RCC 7860 (cell line): ENCODE data around the gene MTRF1L.

Source experiments
- DNase-seq: peaks from one replicate; pipeline ENCODE4 v3.0.0-alpha.2; 2015; ENCODE audit warnings: low spot score
- FAIRE-seq: peaks from 2 replicates; lab custom pipeline; 2012; peaks lifted over from hg19 to GRCh38; lab: Jason Lieb, UNC

Gene MTRF1L, protein sequence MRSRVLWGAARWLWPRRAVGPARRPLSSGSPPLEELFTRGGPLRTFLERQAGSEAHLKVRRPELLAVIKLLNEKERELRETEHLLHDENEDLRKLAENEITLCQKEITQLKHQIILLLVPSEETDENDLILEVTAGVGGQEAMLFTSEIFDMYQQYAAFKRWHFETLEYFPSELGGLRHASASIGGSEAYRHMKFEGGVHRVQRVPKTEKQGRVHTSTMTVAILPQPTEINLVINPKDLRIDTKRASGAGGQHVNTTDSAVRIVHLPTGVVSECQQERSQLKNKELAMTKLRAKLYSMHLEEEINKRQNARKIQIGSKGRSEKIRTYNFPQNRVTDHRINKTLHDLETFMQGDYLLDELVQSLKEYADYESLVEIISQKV

DNA sequence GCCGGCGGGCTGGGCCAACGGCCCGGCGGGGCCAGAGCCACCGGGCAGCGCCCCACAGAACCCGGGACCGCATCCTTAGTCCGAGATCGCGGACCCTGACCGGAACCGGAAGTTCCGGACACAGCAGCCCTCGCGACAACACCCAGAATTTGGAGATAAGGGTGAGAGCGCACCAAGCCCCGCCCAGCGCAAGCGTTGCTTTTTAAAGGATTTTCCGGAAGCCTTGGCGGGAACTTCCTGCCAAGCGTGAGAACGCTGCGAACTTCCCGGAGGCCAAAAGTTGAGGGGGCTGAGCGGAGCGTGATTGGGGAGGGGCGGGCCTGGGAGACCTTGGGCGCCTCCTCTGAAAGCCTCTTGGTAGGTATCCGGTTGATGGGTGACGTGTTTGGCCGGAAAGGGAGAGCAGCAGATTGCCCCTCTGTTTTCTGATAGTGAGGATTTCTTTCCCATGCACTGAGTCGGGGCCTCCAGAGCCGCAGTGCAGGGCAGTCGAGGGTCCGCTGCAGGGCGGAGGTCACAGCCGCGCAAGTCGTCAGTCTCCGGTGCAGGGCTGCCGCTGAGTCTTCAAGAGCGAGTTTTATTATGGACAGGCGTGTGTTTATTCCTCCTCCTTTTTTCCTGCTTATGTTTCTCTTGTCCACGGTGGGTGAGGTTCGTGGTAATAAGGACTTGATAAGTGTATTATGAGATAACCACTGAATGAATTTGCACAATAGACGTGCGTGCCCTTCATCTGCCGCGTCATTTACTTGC, at the start of gene MTRF1L:
Gene MTRF1L, minus strand, starts transcription at position 97 of the 753 bp plus-strand sequence. Its CDS starts 24 bp downstream, at position 73.
- peak; percentile 88 for DNase-seq
- FAIRE-seq = peak; percentile 88

DNA sequence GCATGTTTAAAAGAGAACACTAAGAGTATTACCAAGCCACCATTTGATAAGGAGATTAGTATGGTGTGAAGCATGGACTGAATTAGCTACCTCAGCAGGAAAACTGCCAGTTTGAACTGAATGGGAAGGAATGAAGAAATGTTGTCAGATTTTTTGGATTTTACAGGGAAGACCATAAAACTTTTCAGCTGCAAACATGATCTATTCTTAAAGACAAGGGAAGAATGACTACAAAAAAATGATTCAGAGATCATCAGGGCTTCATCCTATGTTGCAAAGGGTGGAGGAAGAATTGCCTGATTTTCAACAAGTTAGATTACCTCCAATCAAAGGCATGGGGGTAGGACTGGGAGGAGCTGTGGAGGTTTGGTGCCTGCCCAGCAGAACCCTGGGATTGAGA, 49.3 kb upstream of the MTRF1L start:
- FAIRE-seq (no peak), DNase-seq (no peak)

DNA sequence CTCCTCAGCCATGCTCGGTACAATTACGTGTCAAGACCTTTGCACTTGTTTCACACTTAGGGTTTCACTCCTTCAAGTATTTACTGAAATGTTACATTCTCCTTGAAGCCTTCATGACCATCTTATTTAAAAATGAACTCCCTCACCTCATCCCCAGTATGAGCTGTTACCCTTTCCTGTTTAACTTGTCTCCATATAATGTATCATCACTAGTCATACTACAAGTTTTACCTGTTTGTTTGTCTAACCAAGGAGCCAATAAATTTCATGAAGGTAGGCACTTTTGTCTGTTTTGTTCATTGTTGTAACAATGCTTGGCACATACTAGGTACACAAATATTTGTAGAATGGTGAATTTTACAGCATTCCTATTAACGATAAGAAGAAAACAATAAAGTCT, 46.1 kb upstream of the MTRF1L start:
- no peak for FAIRE-seq
- DNase-seq = no peak

DNA sequence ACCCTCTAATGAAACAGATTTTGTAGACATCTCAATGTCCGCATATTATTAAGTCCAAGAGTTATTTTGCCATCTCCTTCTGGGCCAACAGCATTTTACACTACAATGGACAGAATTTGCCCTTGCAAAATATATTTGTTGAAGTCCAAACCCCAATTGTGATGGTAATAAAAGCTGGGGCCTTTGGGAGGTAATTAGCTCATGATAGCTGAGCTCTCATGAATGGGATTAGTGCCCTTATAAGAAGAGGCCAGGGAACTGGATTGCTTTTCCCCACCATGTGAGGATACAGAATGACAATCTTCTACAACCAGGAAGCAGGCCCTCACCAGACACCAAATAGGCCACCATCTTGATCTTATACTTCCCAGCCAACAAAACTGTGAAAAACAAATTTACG, 44.9 kb upstream of the MTRF1L start:
- no peak for FAIRE-seq
- no peak for DNase-seq

DNA sequence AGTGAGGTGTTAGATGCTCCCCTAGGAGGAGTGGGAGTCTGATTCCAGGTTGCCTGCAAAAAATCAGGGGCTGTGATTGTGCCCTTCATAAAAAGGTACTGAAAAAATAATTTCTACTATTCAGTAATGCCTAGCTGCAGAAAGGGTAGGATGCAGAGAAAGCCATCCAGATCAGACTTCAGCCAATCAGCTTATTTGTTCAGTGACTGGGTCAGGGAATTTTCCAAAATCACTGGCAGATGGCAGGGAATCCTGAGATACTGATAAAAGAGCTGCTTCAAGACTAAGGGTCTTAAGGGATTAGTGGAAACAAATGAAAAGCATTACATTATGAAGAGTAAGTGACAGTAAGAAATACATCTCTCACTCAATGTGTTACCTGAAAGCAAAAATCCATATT, 42.8 kb upstream of the MTRF1L start:
- no peak for FAIRE-seq
- no peak for DNase-seq

DNA sequence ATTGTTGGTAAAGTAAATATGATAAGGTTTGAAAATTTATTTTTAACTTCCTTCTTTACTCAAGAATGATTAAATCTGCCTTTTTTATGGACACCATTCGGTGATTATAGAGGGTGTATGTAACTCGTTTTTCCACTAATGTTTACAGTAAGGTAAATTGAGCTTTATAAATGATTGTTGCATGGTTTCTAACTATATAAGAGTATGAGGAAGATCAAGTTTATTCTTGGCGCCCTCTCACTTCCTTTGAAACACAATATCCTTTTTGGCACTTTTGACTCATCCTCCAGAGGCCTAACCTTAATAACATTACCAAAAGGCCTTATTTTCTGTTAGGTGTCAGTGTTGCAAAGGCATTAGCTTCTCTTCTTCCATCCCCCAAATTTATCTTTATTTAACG, 41.8 kb upstream of the MTRF1L start:
- DNase-seq (no peak), FAIRE-seq (no peak)

DNA sequence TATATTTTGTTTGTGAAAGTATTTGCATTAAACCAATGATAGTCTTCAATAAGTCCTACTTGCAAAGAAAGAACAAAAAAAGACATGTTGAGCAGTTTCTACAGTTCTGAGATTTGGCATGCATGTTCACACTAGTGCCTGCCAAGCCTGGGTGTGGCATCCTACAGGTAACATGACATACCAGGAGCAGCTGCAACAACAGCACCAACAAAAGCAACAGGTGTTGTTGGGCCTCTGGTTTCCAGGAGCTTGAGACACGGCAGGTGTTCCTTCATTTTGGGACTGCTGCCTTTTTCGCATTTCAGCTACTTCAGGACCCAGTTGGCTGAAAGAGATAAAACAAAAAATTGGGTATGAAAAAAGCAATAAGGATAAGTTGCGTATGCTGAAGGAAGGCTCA, 41.2 kb upstream of the MTRF1L start:
- FAIRE-seq (no peak), DNase-seq (no peak)

DNA sequence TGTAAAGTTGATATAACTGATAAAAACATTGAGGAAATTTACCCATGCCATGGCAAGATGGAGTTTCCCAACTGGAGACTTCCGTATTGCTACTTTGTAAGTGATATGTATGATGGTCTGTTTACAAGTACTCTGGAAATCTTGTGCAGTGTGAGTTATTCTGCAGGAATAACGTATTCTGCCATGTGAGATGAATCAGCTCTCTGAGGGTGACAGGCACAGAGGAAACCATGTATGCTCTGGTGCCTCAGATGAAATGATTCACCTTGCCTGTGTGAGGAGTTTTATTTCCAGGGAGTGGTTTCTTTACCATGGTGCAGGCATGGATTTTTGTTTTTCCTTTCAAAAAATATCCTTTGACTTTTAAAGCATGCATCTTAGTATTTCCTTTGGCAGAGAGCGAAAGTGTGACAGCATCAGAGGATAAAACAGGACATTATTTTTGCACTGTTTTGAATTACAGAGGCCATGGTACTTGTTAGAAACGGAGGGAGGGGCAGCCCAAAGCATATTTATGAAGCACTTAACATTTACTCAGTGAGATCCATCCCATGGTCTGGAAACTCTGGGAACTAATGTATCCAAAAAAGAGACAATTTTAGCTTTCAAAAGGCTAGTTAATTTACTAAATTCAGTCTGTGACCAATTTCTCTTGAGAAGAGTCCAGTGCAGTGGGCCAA, 36.0 kb upstream of the MTRF1L start:
- peak; percentile 77 for FAIRE-seq
- peak; percentile 57 for DNase-seq

DNA sequence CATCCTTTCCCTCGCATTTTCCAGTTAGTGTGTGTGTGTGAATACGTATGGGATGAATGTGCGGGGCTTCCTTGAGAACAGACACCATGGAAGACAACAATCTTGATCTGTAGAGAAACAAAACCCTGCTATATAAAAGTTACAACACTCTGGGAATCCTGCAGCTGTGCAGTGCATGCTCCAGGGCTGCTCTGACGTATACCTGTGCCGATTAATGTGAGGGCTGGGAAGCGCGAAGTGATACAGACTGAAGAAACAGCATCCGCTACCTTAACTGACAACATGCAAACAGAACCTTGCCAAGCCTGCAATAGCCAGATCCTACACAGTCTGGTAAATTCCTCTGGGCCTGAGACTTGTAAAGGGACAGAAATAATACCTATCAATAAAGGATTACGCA, 31.6 kb upstream of the MTRF1L start:
- DNase-seq = no peak
- no peak for FAIRE-seq

DNA sequence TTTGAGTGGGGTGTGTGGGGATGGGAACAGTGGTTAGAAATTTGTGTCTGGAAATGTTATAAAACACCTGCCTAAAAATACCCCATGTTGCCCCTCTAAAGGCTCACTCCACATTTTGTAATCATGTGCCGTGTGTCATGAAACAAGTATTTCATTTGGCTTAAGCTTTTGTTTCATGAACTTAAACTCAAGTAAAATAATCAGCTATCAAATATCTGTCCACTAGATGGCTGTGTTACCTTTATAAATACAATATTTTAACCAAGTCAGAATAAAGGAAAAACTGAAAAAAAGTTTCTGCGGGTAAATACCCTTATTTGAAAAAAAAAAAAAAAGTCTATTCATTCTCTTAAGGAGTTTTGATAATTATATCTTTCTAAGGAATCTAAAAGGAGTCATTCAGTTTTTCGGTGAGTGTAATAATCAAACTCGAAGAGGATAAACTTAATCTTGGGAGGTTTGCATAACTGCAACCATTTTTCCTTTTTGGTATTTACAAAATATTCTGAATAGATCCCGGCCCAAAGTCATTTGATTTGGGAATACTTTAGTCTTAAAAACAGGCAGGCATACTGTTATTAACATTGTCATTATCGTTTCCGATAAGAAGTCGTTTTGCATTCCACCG, 29.9 kb upstream of the MTRF1L start:
- FAIRE-seq (peak; percentile 77), DNase-seq (peak; percentile 6)

DNA sequence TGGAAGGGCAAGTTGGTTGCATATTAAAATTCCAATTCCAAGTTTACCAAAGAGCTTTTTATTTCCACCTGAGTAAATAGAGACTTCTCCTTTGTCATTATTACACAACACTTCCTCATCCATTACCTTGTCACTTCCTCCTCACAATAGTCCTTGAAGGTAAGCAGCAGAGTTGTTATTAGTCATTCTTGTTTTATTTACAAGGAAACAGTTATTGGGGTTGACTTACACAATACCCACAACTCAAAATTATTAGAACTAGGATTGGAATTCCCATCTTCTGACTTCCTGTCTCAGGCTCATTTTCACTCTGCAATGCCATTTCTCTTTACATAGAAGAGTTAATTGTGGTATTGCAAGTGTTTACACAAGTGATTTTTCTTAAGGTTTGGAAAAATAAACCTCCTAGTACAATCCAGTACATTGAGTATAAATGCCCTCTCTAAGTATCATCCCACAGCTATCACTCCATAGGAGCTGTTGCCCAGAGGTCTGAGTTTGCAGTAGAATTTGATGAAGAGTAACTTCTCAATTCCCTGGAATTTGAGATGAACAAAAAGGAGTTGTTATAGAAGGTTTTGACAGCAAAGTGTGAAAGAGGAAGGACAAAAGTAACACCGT, 28.9 kb upstream of the MTRF1L start:
- FAIRE-seq (no peak), DNase-seq (no peak)

DNA sequence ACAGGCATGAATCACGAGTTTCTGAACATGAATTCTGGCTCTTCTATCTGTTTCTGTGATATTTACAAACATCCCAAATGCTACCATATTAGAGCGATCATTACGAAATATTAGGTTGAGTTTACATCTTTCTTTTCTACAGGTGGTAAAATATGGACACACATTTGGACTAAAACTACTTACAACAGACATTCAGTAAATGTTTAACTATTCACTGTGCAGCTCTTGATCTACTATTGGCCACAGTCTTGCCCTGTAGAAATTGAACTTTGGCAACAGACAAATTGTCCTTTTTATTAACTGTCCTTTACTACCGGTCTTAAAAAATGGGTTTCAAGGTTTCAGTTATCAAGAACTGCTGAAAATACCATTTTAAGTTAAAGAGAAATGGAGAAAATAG, 26.5 kb upstream of the MTRF1L start:
- FAIRE-seq (no peak), DNase-seq (no peak)

DNA sequence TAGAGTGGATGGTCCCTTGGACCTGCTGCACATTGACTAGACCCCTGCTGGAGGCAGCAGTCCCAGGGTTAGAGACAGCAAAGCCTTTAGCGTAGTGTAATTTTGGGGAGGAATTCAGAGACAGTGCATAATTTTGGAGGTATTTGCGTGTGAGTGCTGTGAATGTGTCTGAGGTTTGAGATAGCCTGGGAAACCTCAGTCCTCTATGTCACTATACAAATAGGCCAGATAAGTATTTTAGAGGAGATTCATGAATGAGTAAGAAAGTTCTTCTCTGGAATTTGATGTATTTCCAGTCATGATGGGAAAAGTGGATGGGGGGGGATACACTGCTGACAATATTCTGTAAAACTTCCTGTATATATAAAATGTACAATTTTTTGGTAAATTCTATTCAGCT, 25.8 kb upstream of the MTRF1L start:
- FAIRE-seq (no peak), DNase-seq (no peak)

DNA sequence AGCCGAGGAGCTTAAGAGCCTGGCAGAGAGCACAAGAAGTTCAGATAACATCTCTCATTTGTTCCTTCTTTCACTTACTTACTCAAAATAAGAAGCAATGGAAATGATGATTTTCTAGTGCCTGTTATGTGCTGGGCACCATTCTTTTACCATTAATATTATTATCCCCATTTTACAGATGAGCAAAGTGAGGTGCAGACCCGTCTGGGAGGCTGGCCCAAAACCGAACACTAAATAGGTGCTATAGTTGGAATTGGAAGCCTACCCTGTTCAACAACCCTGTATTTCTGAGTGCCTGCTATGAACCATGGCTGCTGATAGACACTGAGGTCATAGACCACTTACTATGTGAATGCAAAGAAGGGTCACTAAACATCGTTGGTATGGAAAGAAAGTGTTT, 25.0 kb upstream of the MTRF1L start:
- no peak for FAIRE-seq
- DNase-seq = no peak

DNA sequence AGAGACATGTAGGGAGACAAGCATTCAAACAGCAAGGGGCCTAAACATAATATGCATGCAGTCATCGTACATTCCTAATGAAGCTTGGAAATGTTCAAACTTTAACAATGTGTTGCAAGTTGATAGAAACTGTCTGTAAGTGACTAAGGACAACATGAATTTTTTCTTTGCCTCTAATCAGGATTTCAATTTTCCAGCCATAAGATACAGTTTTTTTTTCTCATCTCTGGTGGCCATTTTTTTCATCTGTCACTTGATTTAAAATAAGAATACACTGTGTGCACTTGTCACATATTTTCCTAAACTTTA, 22.2 kb upstream of the MTRF1L start:
- DNase-seq = no peak
- no peak for FAIRE-seq

DNA sequence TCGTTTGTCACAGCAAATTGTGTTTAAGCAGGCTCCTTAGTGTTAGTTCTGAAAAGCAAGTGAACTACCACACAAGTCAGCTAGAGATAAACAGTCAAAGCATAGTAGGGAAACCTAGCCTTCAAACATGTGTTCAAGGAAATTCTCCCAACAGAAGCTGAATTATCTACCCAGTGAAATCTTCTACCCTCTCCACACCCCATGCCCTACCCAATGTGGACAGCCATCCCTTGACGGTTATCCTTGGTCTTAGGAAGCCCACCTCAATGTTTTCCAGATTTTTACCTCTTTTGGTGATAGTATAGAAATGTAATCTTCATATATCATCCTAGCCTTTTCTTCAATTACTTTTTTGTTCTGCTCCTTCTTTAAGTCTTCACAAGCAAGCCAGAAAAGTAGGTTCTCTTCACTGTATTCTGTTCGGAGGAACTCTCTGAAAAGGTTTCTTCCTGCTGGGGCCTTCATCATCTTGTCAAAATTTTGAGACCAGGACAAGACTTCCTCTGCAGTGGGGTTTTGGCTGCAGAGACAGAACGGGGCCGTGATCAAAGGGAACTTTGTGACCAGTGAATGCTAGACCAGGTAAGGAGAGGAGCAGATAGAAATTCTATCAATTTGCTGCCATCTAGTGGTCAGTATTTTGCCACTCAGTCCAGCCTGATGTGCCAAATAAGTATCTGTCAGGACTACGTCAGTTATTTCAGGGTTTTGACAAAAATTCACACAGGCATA, 21.6 kb upstream of the MTRF1L start:
- DNase-seq = peak; percentile 26
- FAIRE-seq = peak; percentile 12

DNA sequence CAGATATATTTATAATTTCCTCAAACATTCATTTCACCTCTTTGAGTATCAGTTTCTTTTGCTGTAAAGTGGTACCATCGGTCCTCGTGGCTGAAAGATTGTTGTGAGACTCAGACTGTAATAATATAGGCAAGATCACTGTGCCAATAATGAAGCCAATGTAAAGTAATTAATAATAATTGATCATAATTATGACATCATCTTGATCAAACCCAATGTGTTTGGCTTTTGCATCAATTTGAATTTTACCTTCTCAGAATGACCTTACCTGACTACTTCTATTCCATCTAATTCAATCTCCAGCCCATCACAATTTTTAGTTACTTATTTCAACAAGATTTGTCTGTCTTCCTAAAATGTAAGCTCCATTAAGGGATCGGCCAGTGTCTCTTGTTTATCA, 15.8 kb upstream of the MTRF1L start:
- DNase-seq (no peak), FAIRE-seq (no peak)

DNA sequence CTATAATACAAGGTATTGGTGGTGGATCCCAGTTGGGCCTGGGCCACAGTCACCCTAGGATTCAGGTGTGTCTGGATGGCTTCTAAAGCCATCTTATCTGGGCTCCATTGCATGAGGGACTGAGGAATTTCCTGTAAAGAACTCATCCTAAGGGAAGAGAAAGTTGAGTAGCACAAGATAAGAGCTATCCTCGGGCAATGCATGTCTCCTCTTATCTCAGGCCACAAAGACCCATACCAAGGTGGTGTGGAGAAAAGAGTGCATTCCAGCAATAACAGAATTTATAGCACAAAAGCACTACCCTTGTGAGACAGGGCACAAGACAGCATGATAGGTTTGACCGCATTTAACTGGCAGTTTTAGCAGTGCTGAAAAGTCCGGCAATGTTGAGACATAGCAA, 14.3 kb upstream of the MTRF1L start:
- no peak for FAIRE-seq
- no peak for DNase-seq

DNA sequence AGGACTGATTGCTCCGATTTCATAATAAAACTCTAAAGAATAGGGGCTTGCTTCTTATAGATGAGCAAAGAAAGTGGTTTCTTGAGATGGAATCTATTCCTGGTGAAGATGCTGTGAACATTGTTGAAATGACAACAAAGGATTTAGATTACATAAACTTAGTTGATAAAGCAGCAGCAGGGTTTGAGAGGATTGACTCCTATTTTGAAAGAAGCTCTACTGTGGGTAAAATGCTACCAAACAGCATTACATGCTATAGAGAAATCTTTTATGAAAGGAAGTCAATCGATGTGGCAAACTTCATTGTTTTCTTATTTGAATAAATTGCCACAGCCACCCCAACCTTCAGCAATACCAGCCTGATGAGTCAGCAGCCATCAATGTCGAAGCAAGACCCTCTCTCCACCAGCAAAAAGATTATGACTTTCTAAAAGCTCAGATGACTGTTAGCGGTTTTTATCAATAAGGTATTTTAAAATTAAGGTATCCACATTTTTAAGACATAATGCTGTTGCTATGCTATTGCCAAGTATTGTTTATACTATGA, 12.7 kb upstream of the MTRF1L start:
- no peak for FAIRE-seq
- DNase-seq = no peak

DNA sequence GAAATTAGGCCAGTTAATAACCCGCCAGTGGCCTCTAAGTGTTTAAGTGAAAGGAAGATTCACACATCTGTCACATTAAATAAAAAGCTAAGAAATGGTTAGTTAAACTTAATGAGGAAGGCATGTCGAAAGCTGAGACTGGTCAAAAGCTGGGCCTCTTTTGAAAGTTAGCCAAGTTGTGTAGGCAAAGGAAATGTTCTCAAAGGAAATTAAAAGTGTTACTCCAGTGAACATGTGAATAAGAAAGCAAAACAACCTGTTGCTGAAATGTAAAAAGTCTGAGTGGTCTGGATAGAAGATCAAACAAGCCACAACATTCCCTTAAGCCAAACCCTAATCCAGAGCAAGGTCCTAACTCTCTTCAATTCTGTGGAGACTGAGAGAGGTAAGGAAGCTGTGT, 10.9 kb upstream of the MTRF1L start:
- FAIRE-seq = no peak

More for the DNA sequence above, 10.9 kb upstream of the MTRF1L start:
- no peak for DNase-seq
